Muscle of leg (tissue), 16 donors: Measurements from ENCODE around the gene CEP20. TPM values are rescaled to one million over a fixed set of nuclear protein-coding genes. Genes with fewer than 3 reads are reported as not detected.
"Not testable (repeated sequence)": the region's sequence is repeated elsewhere in the genome, so short reads cannot be mapped to it uniquely, and the experiment has no call there.

Source experiments
- DNase-seq: peaks from one replicate; pipeline ENCODE4 v3.0.0; 2013
- H3K27ac ChIP-seq: one replicate; pipeline ENCODE4 v1.5.1; 2013; ENCODE audit warnings: mild to moderate bottlenecking, low read length, control low read depth
- H3K27me3 ChIP-seq: one replicate; pipeline ENCODE4 v1.6.1; 2013; ENCODE audit warnings: low read length; ENCODE audit not compliant: control insufficient read depth, insufficient read depth
- H3K36me3 ChIP-seq: one replicate; pipeline ENCODE4 v1.6.1; 2013; ENCODE audit warnings: low read length; ENCODE audit not compliant: control insufficient read depth, insufficient read depth
- H3K4me1 ChIP-seq: one replicate; pipeline ENCODE4 v1.6.1; 2013; ENCODE audit warnings: low read length; ENCODE audit not compliant: control insufficient read depth, insufficient read depth
- H3K4me3 ChIP-seq: one replicate; pipeline ENCODE4 v1.5.1; 2013; ENCODE audit warnings: low read length, control low read depth
- H3K9me3 ChIP-seq: replicated peaks from 2 replicates; pipeline ENCODE4 v1.6.1; 2013; ENCODE audit warnings: low read depth, low read length; ENCODE audit not compliant: control insufficient read depth
- WGBS: methylation state at CpG from one replicate; pipeline ENCODE4 v1.1.5; 2013; ENCODE audit warnings: missing lambda C conversion rate; ENCODE audit not compliant: insufficient coverage; 5-methylcytosine and 5-hydroxymethylcytosine counted together
- long read RNA-seq, 11 donors: transcript quantifications; one replicate each; lab custom pipeline, GENCODE V29; 2026
- polyA plus RNA-seq, 8 donors: library from polyadenylated mRNA; unstranded; fragments of 120-200 nt; gene quantifications; one replicate each; pipeline versions ENCODE4 v1.2.1 to v1.2.3, GENCODE V29; 2013; ENCODE audit warnings: inconsistent platforms in 1 of 8, low replicate concordance in 1 of 8; ENCODE audit not compliant: insufficient read length in 8 of 8, insufficient read depth in 1 of 8
- total RNA-seq: library from RNA; stranded (reverse); fragments of 120-200 nt; gene quantifications from one replicate; pipeline ENCODE4 v1.2.4, GENCODE V29; 2013

Gene CEP20, protein sequence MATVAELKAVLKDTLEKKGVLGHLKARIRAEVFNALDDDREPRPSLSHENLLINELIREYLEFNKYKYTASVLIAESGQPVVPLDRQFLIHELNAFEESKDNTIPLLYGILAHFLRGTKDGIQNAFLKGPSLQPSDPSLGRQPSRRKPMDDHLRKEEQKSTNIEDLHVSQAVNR
- total RNA-seq, result 27.0 TPM
- 10 to 100 TPM; 19.3 to 27.2 (median 21.7) TPM for polyA plus RNA-seq
- long read RNA-seq, donor 1, transcript FOPNL-201 (5 exons, 2,275 nt), result major isoform, 5 of 5 reads
- long read RNA-seq, donor 1, partial matches to known transcripts, result 0 of 5 reads
- long read RNA-seq, donor 1, other reads (novel, unspliced or antisense), result 0 of 5 reads
- long read RNA-seq, donor 2, partial matches to known transcripts, result 0 of 1 reads
- long read RNA-seq, donor 2, other reads (novel, unspliced or antisense), result 0 of 1 reads
- long read RNA-seq, donor 3, transcript FOPNL-201 (5 exons, 2,275 nt), result major isoform, 16 of 17 reads
- long read RNA-seq, donor 3, partial matches to known transcripts, result 0 of 17 reads
- long read RNA-seq, donor 3, other reads (novel, unspliced or antisense), result 0 of 17 reads
- long read RNA-seq, donor 4, transcript FOPNL-201 (5 exons, 2,275 nt), result major isoform, 6 of 7 reads
- long read RNA-seq, donor 4, partial matches to known transcripts, result 0 of 7 reads
- long read RNA-seq, donor 4, other reads (novel, unspliced or antisense), result 0 of 7 reads
- long read RNA-seq, donor 5, transcript FOPNL-201 (5 exons, 2,275 nt), result major isoform, 24 of 27 reads
- long read RNA-seq, donor 5, partial matches to known transcripts, result 0 of 27 reads
- long read RNA-seq, donor 5, other reads (novel, unspliced or antisense), result 0 of 27 reads
- long read RNA-seq, donor 6, transcript FOPNL-201 (5 exons, 2,275 nt), result major isoform, 16 of 32 reads
- long read RNA-seq, donor 6, partial matches to known transcripts, result 10 of 32 reads
- long read RNA-seq, donor 6, other reads (novel, unspliced or antisense), result 0 of 32 reads
- long read RNA-seq, donor 7, transcript FOPNL-201 (5 exons, 2,275 nt), result major isoform, 22 of 23 reads
- long read RNA-seq, donor 7, partial matches to known transcripts, result 0 of 23 reads
- long read RNA-seq, donor 7, other reads (novel, unspliced or antisense), result 0 of 23 reads
- long read RNA-seq, donor 8, transcript FOPNL-201 (5 exons, 2,275 nt), result major isoform, 11 of 16 reads
- long read RNA-seq, donor 8, partial matches to known transcripts, result 0 of 16 reads
- long read RNA-seq, donor 8, other reads (novel, unspliced or antisense), result 0 of 16 reads
- long read RNA-seq, donor 9, transcript FOPNL-201 (5 exons, 2,275 nt), result major isoform, 7 of 8 reads
- long read RNA-seq, donor 9, partial matches to known transcripts, result 0 of 8 reads
- long read RNA-seq, donor 9, other reads (novel, unspliced or antisense), result 0 of 8 reads
- long read RNA-seq, donor 10, transcript FOPNL-201 (5 exons, 2,275 nt), result major isoform, 20 of 22 reads
- long read RNA-seq, donor 10, partial matches to known transcripts, result 0 of 22 reads
- long read RNA-seq, donor 10, other reads (novel, unspliced or antisense), result 0 of 22 reads
- long read RNA-seq, donor 11, transcript FOPNL-201 (5 exons, 2,275 nt), result major isoform, 12 of 14 reads
- long read RNA-seq, donor 11, partial matches to known transcripts, result 0 of 14 reads
- long read RNA-seq, donor 11, other reads (novel, unspliced or antisense), result 0 of 14 reads

DNA sequence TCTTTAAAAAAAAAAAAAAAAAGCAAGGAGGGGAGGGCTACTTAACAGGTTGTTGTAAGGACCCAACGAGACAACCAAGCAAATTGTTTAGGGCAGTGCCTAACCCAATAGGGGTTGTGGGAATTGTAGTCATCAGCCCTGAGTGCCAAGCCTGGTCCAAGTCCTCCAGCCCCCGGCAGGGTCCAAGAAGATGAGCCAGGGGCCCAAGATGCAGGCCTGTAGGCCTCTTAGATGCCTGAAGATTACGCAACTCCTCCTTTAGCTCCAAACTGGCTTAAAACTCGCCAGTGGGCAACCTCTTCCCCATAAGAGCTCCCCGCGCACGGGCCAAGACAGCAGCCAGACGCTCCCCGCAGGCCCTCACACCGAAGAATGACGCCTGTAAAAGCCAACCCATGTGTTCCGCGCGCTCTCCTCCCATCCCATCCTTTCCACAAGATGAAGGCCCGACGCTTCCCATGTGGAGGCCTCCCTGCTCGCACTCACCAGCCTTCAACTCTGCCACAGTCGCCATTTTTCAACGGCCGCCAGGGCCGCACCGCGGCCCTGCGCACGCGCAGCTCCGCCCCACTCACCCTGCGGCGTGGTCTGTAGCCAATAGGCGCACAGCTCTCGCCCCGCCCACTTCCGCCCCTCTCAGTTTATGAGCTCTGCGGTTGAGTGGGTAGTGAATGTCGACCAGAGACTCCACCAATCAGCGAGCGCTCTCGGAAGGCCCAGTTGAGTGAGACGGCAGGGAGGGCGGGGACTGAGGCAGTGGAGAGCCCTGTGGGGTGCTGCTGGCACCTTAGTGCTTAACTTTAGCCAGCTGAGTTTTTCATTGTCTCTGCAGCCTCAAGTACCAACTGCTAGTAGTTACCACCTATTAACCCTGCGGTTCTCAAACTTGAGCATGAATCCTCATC, at the start of gene CEP20:
CEP20 (minus strand) TSS at position 532 of the 905 bp plus-strand sequence; CDS start at position 514, 18 bp downstream.
- WGBS, result under 1% methylated on average over 35 of the region's 41 CpGs
- DNase-seq, result peak; percentile 99

GRCh38 chr16:15936809-15937208, 48.4 kb upstream of the CEP20 start:
- H3K4me3 ChIP-seq, H3K27ac ChIP-seq, H3K4me1 ChIP-seq, H3K9me3 ChIP-seq, H3K36me3 ChIP-seq, DNase-seq, H3K27me3 ChIP-seq: not testable (repeated sequence)
- 92% methylated on average over 2 of the region's 6 CpGs for WGBS

More for the DNA sequence above, at the start of gene CEP20:
- H3K4me3 ChIP-seq, result peak within 1 kb of the TSS; percentile 89
- H3K9me3 ChIP-seq, result no peaks in the 10 kb centered on the region
- peaks cover 15% of the 10 kb centered on the region for H3K4me1 ChIP-seq
- peak within 1 kb of the TSS; percentile 79 for H3K27ac ChIP-seq
- H3K27me3 ChIP-seq, result no peaks in the 10 kb centered on the region
- peaks cover 1% of the 10 kb centered on the region for H3K36me3 ChIP-seq

DNA sequence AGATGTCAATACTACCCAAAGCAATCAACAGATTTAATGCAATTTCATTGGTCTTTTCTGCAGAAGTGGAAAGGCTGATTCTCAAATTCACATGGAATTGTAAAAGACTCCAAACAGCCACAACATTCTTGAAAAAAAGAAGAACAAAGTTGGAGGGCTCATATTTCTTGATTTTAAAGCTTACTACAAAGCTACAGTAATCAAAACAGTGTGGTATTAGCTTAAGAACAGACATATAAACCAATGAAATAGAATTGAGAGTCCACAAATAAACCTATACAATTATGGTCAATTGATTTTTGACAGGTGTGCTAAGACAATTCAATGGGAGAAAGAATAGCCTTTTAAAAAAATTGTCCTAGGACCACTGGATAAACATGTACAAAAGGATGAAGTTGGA, 46.6 kb upstream of the CEP20 start:
- H3K27ac ChIP-seq, result no peak overlapping the region
- no peak for DNase-seq
- H3K4me1 ChIP-seq, result no peaks in the 10 kb centered on the region
- H3K4me3 ChIP-seq, result no peak overlapping the region
- H3K9me3 ChIP-seq, result peaks cover 6% of the 10 kb centered on the region
- no peaks in the 10 kb centered on the region for H3K36me3 ChIP-seq
- H3K27me3 ChIP-seq, result no peaks in the 10 kb centered on the region

DNA sequence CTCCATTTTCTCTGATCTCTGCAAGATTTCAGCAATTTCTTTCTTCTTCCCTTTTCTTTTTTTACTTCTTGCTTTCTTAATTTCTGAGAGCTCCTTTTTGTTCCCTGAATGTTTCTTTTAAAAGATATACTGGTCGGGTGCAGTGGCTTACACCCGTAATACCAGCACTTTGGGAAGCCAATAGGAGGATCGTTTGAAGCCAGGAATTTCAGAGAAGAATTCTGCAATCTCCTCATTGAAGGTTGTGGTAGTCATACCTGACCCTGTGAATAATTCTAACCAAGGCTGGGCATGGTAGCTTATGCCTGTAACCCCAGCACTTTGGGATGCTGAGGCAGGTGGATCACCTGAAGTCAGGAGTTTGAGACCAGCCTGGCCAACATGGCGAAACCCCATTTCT, 45.4 kb upstream of the CEP20 start:
- no peak for DNase-seq
- Histone ChIP-seq H3K4me3 (no peak overlapping the region), H3K27ac (no peak overlapping the region), H3K4me1 (no peaks in the 10 kb centered on the region), H3K9me3 (peaks cover 6% of the 10 kb centered on the region), H3K27me3 (no peaks in the 10 kb centered on the region), H3K36me3 (no peaks in the 10 kb centered on the region)
- WGBS, result 95% methylated on average over 3 of the region's 4 CpGs

- Histone ChIP-seq H3K9me3 (peaks cover 6% of the 10 kb centered on the region), H3K36me3 (no peaks in the 10 kb centered on the region), H3K4me1 (no peaks in the 10 kb centered on the region), H3K4me3 (no peak overlapping the region), H3K27me3 (no peaks in the 10 kb centered on the region), H3K27ac (no peak overlapping the region)
- WGBS, result no CpG with 5 or more reads among the region's 6 CpGs
- no peak for DNase-seq
Measured at GRCh38 chr16:15932939-15933338, 44.5 kb upstream of the CEP20 start.

DNA sequence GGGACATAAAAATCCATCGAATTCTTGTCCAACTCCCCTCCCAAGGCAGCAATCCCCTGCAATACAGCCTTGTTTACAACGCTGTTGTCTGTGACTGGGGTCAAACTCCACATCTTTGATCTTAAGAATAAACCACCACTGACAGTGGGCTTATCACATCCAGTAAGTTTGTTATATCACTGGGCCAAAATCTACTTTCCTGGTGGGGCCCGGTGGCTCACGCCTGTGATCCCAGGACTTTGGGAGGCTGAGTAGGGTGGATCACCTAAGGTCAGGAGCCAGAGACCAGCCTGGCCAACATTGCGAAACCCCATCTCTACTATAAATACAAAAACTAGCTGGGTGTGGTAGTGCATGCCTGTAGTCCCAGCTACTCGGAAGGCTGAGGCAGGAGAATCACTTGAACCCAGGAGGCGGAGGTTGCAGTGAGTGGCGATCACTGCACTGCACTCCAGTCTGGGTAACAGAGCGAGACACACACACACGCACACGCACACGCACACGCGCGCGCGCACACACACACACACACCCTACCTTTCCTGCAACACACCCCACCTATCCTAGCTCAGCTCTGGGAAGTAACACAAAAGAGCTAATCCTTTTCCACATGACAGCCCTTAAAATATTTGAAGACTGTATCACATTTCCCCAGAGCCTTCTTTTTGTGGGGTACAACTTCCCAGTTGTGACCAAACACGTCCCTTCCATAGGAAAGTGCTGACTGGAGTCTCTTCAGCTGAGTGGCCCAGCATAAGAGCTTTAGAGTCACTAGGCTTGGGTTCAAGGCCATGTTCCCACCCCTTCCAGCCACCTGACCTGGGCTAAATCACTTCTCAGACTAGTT, 40.1 kb upstream of the CEP20 start:
- no peaks in the 10 kb centered on the region for H3K4me1 ChIP-seq
- no peak overlapping the region for H3K27ac ChIP-seq
- no peaks in the 10 kb centered on the region for H3K27me3 ChIP-seq
- H3K9me3 ChIP-seq, result no peaks in the 10 kb centered on the region
- 83% methylated on average over 12 of the region's 18 CpGs for WGBS
- H3K4me3 ChIP-seq, result no peak overlapping the region
- DNase-seq, result no peak
- no peaks in the 10 kb centered on the region for H3K36me3 ChIP-seq

- Histone ChIP-seq H3K27ac (no peak overlapping the region), H3K9me3 (no peaks in the 10 kb centered on the region), H3K4me1 (no peaks in the 10 kb centered on the region), H3K27me3 (no peaks in the 10 kb centered on the region), H3K36me3 (no peaks in the 10 kb centered on the region), H3K4me3 (no peak overlapping the region)
- 59% methylated on average over 9 of the region's 9 CpGs for WGBS
- DNase-seq, result no peak
Measured at GRCh38 chr16:15925631-15926030, 37.2 kb upstream of the CEP20 start.

- Histone ChIP-seq H3K27ac (no peak overlapping the region), H3K4me1 (no peaks in the 10 kb centered on the region), H3K27me3 (no peaks in the 10 kb centered on the region), H3K9me3 (no peaks in the 10 kb centered on the region), H3K36me3 (no peaks in the 10 kb centered on the region), H3K4me3 (no peak overlapping the region)
- 77% methylated on average over 9 of the region's 13 CpGs for WGBS
- DNase-seq, result no peak
Measured at GRCh38 chr16:15924996-15925395, 36.6 kb upstream of the CEP20 start.
